Mammary epithelial cell (primary cell): ENCODE results near the gene DDR2.
"Not testable (repeated sequence)": the region's sequence is repeated elsewhere in the genome, so short reads cannot be mapped to it uniquely, and the experiment has no call there.

Source experiments
- EZH2 ChIP-seq: IDR thresholded peaks from 2 replicates; pipeline ENCODE4 v1.6.1; 2012; ENCODE audit warnings: low read length, inconsistent platforms, borderline replicate concordance
- TF ChIP-seq, protein P1 (sequence below), 2 donors: IDR thresholded peaks in 1 of 2; conservative IDR thresholded peaks in 1 of 2; 2 replicates each; pipeline ENCODE4 v1.5.1; 2011 to 2012; ENCODE audit warnings: inconsistent platforms in 2 of 2, low read length in 2 of 2, mild to moderate bottlenecking in 2 of 2, control low read depth in 1 of 2, low read depth in 1 of 2; ENCODE audit not compliant: insufficient read depth in 1 of 2; ENCODE audit errors: extremely low read depth in 1 of 2

DNA sequence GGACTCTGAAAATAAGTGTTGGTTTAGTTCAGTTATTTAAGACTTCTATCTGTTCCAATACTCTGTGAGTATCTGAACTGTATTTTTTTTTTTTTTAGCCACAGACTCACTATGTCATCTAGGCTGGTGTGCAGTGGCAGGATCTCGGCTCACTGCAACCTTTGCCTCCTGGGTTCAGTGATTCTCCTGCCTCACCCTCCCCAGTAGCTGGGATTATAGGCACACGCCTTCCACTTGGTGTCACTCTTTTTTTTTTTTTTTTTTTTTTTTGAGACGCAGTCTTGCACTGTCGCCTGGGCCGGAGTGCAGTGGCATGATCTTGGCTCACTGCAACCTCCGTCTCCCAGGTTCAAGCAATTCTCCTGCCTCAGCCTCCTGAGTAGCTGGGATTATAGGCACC lies 49.4 kb upstream of the DDR2 start:
- TF ChIP-seq, protein P1, sequence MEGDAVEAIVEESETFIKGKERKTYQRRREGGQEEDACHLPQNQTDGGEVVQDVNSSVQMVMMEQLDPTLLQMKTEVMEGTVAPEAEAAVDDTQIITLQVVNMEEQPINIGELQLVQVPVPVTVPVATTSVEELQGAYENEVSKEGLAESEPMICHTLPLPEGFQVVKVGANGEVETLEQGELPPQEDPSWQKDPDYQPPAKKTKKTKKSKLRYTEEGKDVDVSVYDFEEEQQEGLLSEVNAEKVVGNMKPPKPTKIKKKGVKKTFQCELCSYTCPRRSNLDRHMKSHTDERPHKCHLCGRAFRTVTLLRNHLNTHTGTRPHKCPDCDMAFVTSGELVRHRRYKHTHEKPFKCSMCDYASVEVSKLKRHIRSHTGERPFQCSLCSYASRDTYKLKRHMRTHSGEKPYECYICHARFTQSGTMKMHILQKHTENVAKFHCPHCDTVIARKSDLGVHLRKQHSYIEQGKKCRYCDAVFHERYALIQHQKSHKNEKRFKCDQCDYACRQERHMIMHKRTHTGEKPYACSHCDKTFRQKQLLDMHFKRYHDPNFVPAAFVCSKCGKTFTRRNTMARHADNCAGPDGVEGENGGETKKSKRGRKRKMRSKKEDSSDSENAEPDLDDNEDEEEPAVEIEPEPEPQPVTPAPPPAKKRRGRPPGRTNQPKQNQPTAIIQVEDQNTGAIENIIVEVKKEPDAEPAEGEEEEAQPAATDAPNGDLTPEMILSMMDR (conservative IDR thresholded peaks at IDR 0.05 in 1 of 2, IDR thresholded peaks at IDR 0.05 in 1 of 2; ENCODE audit: extremely low read depth in 1 of 2, insufficient read depth in 1 of 2, low read depth in 1 of 2, low read length in 2 of 2) = not testable (repeated sequence)
- TF ChIP-seq EZH2 = not testable (repeated sequence)
